Measurements from ENCODE around the gene TYR.
"Not testable (repeated sequence)": the region's sequence is repeated elsewhere in the genome, so short reads cannot be mapped to it uniquely, and the experiment has no call there.

The TYR gene

DNA sequence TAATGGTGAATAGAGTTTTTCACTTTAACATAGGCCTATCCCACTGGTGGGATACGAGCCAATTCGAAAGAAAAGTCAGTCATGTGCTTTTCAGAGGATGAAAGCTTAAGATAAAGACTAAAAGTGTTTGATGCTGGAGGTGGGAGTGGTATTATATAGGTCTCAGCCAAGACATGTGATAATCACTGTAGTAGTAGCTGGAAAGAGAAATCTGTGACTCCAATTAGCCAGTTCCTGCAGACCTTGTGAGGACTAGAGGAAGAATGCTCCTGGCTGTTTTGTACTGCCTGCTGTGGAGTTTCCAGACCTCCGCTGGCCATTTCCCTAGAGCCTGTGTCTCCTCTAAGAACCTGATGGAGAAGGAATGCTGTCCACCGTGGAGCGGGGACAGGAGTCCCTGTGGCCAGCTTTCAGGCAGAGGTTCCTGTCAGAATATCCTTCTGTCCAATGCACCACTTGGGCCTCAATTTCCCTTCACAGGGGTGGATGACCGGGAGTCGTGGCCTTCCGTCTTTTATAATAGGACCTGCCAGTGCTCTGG, at the start of gene TYR:
Gene TYR, plus strand, starts transcription at position 185 of the 541 bp plus-strand sequence. Its CDS starts 79 bp downstream, at position 264.
- no peak for DNase-seq (ENCODE audit: insufficient read length, low spot score)

DNA sequence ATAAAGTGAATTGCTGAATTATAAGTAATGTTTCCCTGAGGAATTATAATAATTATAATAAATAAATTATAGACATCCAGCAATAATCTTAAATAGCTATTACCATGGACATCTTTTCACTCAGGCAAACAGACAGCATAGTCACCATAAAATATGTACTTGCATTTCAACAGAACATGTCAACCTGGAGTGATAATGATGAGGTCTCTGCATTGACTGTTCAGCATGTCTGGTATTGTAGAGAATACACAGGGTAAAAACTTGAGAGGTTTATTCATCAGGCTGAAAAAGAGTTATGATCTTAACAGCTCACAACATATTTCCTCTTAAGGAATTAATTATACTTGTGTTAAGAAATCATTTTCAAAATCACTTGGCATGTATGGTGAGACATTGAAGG, 41.1 kb upstream of the TYR start:
- no peak for FAIRE-seq
- DNase-seq (ENCODE audit: insufficient read length, low spot score): no peak

More for the DNA sequence above, at the start of gene TYR:
- no peak for FAIRE-seq

DNA sequence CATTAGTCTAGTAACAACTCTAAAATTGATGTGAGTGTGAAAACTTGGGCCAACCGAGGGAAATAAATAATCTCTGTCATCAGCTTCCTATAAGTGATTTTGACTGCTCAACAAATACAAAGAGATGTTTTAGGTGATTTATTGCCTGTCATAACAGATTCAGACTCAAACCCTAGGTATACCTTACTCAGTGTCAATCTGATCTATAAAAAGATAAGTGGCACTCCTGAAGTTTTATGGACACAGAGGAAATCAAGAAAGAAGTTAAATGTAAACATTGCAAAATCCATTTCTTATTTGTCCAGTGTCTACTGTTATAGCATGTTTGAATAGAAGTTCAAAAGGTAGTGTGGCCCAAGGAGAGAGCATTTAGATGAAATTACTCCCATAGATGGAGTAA, 30.4 kb upstream of the TYR start:
- no peak for DNase-seq (ENCODE audit: insufficient read length, low spot score)
- no peak for FAIRE-seq

DNA sequence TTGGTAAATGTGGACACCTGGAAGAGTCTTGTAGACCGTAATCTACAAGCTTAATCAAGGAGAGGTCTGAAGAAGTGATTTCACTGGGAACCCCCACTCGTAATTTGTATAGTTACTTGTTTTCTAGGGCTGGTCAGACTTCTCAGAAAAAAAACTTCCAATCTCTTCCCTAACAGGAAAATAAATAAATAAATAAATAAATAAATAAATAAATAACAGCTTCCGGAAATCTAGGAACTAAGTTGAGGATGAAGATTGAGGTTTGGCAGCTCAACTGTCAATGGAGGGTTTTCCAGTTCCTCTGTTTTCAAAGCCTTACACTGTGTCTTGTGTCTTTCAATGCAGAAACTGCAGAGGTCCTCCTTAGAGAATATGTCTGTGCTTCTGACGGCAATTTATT, 17.7 kb upstream of the TYR start:
- DNase-seq (ENCODE audit: insufficient read length, low spot score): no peak
- no peak for FAIRE-seq

DNA sequence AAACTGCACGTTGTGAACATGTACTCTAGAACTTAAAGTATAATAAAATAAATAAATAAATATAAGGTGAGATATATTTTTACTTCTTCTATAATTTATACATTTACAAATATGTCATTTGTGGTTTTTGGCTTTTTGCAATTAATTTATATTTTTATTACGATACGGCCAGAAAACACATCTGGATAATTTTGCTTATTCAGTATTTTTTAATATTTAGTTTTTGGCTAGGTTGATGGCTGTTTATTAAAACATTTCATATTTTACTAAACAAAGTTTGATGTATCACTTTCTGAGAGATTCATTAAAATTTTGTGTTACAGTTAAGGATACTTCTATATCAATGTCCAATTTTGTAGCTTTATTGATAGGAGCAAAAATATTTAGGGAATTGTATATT, 15.7 kb upstream of the TYR start:
- DNase-seq (ENCODE audit: insufficient read length, low spot score) (no peak), FAIRE-seq (no peak)

DNA sequence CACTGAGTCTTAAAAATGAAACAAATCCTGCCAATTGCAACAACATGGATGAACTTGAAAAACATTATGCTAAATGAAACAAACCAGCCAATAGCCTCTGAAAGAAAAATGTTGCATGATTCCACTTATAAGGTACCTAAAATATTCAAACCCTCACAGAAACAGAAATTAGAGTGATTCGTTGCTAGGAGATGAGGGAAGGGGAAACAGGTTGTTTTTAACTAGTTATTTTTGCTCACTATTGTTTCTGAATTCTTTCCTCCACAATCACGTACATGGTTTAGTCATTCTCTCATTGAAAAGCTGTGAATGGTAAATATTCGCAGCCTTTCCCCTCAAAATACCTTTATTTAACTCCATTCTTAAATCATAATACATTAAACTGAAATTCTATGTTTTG, 14.0 kb upstream of the TYR start:
- FAIRE-seq (no peak), DNase-seq (ENCODE audit: insufficient read length, low spot score) (no peak)

DNA sequence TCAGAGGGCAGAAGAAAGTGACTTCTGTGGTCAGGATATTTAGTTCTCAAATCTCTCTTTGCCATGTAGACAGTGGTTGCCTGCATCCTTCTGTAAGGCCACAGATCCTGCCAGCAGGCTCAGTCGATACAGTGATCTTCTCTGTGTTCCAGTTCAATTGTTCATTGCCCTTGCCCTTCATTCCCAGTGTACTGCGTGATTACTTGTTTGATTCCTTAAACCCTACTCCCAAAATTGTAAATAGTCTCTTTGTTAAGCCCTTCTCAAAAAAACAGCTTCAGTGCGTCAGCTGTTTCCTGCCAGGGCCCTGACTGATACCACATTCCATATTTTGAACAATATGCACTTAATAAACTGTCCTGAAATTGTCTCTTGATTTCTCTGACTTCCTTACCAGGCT, 9.3 kb upstream of the TYR start:
- no peak for DNase-seq (ENCODE audit: insufficient read length, low spot score)

DNA sequence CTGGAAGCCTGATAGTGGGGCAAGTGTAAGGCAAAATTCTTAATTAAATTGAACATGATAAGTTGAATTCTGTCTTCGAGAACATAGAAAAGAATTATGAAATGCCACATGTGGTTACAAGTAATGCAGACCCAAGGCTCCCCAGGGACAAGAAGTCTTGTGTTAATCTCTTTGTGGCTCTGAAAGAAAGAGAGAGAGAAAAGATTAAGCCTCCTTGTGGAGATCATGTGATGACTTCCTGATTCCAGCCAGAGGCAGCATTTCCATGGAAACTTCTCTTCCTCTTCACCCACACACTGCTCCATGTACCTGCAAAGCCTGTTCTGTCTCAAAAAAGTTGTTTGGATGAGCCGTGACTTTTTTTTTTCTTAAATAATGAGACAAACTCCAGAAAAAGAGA, 1.9 kb upstream of the TYR start:
- FAIRE-seq (no peak), DNase-seq (ENCODE audit: insufficient read length, low spot score) (no peak)

More for the DNA sequence above, 9.3 kb upstream of the TYR start:
- FAIRE-seq: no peak

DNA sequence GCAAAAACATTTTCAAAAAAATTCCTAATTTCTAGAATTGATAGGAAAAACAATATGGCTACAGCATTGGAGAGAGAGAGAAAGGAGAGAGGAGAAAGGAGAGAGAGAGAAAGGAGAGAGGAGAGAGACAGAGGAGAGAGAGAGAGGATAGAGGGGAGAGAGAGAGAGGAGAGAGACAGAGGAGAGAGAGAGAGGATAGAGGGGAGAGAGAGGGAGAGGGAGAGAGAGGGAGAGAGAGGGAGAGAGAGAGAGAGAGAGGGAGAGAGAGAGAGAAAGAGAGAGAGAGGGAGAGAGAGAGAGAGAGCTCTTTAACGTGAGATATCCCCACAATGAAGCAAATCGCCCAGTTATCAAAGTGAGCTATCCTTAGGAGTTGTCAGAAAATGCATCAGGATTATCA, 737 bp upstream of the TYR start:
- FAIRE-seq (no peak), DNase-seq (ENCODE audit: insufficient read length, low spot score) (no peak)

DNA sequence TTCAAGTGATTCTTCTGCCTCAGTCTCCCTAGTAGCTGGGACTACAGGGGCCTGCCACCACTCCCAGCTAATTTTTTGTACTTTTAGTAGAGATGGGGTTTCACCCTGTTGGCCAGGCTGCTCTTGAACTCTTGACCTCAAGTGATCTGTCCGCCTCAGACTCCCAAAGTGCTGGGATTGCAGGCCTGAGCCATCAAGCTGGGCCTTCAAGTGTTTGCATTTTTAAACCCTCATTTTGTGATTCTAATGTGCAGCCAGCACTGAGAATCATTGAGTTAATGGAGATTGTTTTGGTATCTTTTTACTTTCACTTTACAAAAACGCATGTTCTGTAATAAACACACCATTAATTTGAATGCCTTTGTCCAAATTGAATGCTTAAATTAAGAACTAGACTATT, 3.4 kb downstream of the TYR start:
- FAIRE-seq: no peak
- DNase-seq (ENCODE audit: insufficient read length, low spot score): no peak

DNA sequence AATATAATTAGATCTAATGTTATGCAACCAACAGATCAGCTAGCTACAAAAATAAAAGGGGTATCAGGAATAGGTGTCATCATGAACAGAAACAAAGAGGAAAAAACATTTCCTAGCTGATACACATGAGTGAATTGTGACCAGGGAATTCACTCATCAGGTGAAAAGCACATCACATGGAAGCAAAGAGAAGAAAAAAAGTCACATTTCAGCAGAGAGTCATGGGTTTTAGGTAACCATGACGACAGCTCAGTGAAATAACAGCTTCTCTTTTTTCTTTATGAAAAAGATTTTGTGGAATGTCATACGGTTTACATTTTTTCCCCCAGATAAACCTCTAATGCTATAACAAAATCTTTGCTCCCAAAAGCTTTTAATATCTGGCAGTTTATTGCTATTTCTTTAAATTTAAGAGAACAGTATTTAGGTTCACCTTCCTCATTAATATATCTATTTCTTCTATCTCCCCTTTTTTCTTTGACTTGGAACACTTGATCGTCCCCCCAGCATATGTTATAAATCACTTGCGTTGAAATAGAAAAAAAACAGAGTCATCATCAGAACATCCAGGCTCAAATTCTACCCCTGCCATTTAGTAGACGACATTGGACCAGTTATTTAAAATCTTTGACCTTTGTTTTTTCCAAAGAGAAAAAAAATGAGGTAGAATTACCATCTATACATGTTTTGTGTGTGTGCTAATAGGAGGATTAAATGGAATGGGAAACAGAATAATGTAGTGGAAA, 5.3 kb downstream of the TYR start:
- FAIRE-seq: no peak

DNA sequence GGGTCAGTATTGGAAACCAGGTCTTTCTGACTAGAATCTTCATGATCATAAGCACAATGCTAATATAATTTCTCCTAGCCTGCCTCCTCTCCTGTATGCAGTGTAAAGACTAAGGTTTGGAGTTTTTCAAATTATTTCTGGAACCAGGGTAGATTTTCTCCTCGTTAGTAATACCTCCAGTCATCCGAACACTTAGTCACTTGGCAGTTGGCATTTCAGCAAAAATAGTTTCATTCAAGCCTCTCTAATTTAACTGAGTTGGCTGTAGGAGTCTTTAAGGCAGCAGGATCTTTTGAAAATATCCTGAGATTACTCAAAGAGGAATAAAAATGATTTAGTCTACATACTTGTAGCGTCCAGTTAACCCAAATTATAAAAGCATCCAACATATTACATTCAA, 6.3 kb downstream of the TYR start:
- DNase-seq (ENCODE audit: insufficient read length, low spot score): no peak
- no peak for FAIRE-seq

More for the DNA sequence above, 5.3 kb downstream of the TYR start:
- DNase-seq (ENCODE audit: insufficient read length, low spot score): no peak

DNA sequence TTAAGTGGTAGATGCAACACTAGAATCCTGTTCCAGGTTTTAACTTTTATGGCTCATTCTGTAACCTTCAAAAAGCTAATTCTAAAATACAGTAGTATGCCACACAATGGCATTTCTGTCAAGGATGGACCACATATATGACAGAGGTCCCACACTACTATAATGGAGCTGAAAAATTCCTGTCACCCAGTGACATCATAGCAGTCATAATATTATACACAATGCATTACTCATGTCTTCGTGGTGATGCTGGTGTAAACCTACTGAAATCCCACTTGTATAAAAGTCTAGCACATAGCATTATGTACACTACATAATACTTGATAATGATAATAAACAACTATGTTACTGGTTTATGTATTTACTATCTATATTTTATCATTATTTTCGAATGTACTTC, 12.1 kb downstream of the TYR start:
- DNase-seq (ENCODE audit: insufficient read length, low spot score) (no peak), FAIRE-seq (no peak)

DNA sequence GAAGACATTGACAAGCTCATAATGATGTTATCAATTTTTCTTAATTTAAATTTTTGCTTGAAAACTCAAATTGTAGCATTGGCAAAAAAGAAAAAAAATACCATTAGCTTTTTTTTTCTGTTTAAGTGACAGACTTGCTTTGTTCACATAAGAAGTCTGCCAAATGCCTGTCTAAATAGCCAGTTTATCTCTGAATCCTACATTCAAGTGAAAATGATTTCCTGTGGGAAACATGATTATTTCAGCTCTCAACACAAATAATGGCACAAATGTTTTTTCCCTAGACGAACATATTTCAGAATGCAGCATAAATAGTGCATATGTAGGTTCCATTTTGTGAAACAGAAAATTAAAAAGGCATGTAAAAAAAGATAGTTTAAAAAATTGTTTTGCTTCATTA, 23.5 kb downstream of the TYR start:
- DNase-seq (ENCODE audit: insufficient read length, low spot score): no peak
- no peak for FAIRE-seq

DNA sequence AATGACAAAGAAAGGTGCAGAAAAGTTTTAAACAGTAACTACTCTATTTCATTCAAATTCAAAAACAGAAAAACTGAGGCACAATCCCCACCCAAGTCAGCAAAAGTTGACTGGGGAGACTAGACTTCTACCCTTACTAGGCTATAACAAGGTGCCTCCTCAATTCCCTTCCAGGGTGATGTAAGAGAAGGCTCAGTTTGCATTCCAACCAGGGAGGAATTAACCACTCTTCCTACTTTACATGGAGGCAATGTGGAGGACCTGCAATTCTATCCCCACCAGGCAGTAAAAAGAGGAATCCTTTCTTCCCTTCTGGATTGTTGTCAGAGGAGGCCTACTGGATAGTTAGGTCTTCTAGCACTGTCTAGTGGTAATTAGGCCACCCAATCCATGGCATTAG, 26.1 kb downstream of the TYR start:
- DNase-seq (ENCODE audit: insufficient read length, low spot score) (no peak), FAIRE-seq (no peak)

DNA sequence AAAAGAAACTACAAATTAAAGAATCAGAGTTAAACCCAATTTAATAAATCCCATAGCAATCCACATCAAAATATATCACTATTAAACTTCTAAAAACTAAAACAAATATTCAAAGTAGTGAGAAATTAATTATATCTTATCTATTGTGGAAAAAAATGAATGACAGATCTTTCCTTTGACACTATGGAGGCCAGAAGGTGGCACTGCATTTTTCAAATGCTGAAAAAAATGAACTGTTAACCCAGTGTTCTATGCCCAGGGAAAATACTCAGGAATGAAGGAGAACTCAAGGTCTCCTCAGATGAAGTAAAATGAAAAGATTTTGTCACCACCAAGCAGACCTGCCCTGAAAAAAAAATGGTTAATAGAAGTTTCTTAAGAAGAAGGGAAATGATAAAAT, 27.7 kb downstream of the TYR start:
- no peak for FAIRE-seq
- no peak for DNase-seq (ENCODE audit: insufficient read length, low spot score)

DNA sequence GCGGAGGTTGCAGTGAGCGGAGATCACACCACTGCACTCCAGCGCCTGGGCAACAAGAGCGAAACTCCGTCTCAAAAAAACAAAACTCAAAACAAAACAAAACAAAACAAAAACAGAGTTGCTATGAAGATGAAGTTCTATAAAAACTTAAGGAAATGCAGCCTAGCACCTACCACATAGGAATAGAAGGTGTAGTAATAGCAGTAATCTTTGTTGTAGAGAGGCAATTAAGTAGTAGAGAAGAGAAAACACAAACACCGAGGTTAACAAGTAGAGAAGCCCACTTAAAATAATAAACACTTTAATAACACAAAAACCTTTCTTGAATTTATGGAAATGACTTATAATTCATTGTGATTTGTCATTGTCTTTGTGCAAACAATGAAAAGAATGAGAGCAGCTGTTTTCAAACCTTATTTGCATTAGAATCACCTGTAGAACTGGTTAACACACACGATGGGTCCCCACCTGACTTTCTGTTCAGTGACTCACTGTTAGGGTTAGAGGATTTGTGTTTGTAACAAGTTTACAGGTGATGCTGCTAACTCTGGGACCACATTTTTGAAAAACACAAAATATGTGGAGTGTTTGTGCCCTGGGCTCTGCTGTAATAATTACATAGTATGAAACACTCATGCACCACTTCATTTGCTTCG, 43.1 kb downstream of the TYR start:
- FAIRE-seq (no peak), DNase-seq (ENCODE audit: insufficient read length, low spot score) (no peak)

DNA sequence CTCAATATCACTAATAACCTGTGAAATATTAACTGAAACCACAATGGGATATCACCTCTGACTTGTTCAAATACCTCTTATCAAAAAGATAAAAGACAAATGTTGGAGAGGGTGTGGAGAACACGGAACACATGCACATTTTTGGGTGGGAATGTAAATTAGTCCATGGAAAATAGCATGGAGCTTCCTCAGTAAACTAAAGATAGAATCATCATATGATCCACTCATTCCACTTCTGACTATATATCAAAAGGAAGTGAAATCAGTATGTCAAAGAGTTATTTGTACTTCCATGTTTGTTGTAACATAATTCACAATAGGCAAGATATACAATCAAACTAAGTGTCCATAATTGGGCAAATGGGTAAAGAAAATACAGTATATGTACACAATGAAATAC, 57.4 kb downstream of the TYR start:
- FAIRE-seq (no peak), DNase-seq (ENCODE audit: insufficient read length, low spot score) (no peak)

DNA sequence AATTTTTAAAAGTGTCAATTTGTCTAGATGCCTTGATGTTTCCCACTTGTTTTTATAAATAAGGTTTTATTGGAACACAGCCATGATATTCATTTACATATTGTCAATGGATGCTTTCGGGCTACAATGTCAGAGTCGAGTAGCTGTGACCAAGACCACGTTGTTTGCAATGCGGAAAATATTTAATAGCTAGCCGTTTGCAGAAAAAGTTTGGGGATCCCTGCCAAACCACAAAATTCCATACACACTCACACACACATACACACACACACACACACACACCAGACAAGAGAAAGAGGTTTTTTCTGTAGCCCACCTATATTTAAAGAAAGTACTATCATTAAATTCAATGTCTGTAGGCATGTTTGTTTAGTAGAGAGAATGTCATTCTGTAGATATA, 58.3 kb downstream of the TYR start:
- FAIRE-seq (no peak), DNase-seq (ENCODE audit: insufficient read length, low spot score) (no peak)

DNA sequence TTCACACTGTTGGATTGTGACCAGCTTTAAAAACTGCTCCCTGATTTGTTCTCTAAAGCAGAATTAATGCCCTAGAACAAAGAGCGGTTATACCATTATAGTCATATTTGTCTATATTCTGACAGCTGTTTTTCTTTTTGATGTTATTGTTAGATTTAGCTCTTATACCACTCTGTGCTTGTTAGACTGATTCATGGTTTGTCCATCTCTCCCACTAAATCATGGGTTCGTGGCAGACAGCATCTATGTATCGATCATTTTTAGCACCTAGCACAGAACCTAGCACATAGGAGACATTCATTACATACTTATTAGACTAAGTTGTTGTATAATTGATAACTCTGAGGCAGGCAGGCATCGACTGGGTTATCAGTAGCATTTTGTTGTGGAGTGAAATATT, 69.3 kb downstream of the TYR start:
- FAIRE-seq; DNase-seq (ENCODE audit: insufficient read length, low spot score): not testable (repeated sequence)

DNA sequence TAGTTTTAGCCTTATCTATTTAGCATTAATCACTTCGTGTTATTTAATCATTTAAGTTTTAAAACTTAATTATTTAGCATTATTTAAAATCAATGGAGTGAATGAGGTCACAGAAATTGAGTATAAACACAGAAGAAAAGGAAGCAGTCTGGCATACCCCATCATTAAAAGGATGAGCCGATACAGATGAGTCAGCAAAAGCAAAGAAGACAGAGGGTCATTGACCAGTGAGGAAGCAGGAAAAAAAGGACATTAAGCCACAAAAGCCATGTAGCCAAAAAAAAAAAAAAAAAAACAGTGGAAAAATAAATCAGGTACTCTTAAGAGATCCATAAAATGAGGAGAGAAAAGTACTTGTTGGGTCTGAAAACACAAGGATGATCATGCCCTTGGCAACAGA, 71.5 kb downstream of the TYR start:
- FAIRE-seq (no peak), DNase-seq (ENCODE audit: insufficient read length, low spot score) (no peak)

DNA sequence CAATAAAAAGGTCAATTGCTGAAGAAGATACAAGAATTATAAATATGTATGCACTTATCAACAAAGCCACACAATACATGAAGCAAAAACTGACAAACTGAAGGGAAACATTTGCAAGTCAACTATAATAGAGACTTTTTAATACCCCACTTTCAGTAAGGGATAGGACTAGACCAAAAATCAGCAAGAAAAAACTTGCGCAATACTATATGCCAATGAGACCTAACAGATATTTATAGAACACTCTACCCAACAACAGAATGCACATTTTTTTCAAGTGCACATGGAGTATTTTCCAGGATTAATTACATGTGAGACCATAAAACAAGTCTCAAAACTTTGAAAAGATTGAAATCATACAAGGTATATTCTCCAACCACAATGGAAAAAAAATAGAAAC, 83.8 kb downstream of the TYR start:
- FAIRE-seq; DNase-seq (ENCODE audit: insufficient read length, low spot score): not testable (repeated sequence)

Measured in GM19239 (cell line).